ENCODE data around the gene SMPD3. TPM values are rescaled to one million over a fixed set of nuclear protein-coding genes. Genes with fewer than 3 reads are reported as not detected.

Gene SMPD3
- total RNA-seq, 1 experiment from 2014 or later: 0.89 TPM

DNA sequence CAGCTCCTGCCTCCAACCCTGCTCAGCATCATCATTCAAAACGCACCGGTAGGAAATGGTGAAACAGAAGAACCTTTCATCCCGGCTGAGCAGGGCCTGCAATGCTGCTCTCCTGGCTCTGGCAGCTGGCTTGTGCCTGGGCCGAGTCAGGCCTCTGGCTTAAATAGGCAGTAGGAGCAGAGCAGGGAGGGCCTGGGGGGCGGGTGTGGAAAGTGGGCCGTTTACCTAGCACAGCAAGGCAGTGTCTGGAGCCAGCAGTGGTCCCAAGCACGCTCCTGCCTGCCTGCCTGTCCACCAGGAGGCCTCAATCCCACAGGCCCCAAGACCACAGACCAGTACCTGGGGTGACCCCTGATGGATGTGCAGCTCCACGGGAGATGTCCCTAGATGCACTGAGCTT lies 59.3 kb downstream of the SMPD3 start:
- no peak overlapping the region for H3K4me3 ChIP-seq (replicated peaks in 1 of 2; ENCODE audit: low read depth in 1 of 2, low read length in 2 of 2)
- no peaks in the 10 kb centered on the region for H3K36me3 ChIP-seq (ENCODE audit: control insufficient read depth in 1 of 2, insufficient read depth in 2 of 2, low read length in 2 of 2)
- TF ChIP-seq RAD21 (IDR thresholded peaks at IDR 0.05; ENCODE audit: low read depth): no peak
- TF ChIP-seq, protein P1, sequence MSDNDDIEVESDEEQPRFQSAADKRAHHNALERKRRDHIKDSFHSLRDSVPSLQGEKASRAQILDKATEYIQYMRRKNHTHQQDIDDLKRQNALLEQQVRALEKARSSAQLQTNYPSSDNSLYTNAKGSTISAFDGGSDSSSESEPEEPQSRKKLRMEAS (IDR thresholded peaks at IDR 0.05): no peak
- TF ChIP-seq POLR2AphosphoS5 (IDR thresholded peaks at IDR 0.05; ENCODE audit: low read depth, low read length): no peak
- no peak for TF ChIP-seq YY1 (IDR thresholded peaks at IDR 0.05; ENCODE audit: extremely low read depth, insufficient replicate concordance, low read depth, low read length)
- no peak for TF ChIP-seq TCF7L2 (IDR thresholded peaks at IDR 0.05; ENCODE audit: borderline replicate concordance, extremely low read depth, insufficient read depth, insufficient read length)
- no peak for TF ChIP-seq ZNF274 (IDR thresholded peaks at IDR 0.05; ENCODE audit: low read depth, low read length)
- TF ChIP-seq, protein P2, sequence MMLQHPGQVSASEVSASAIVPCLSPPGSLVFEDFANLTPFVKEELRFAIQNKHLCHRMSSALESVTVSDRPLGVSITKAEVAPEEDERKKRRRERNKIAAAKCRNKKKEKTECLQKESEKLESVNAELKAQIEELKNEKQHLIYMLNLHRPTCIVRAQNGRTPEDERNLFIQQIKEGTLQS (IDR thresholded peaks at IDR 0.05): no peak
- TF ChIP-seq ZFX (IDR thresholded peaks at IDR 0.05): no peak
- H3K9ac ChIP-seq (ENCODE audit: low read length): no peak overlapping the region
- no peak overlapping the region for H2AFZ ChIP-seq (ENCODE audit: low read depth, low read length, poor library complexity, severe bottlenecking)
- H3K9me3 ChIP-seq (ENCODE audit: control insufficient read depth in 1 of 2, insufficient read depth in 1 of 2, low read depth in 1 of 2, low read length in 2 of 2): no peaks in the 10 kb centered on the region
- no peaks in the 10 kb centered on the region for H3K79me2 ChIP-seq (ENCODE audit: insufficient read depth, low read length)
- H3K27me3 ChIP-seq (ENCODE audit: insufficient read depth, low read length): no peaks in the 10 kb centered on the region
- no peak overlapping the region for H3K4me2 ChIP-seq (ENCODE audit: low read length)
- POLR2A ChIA-PET: no interaction called here
- intact Hi-C loops (cut with micrococcal nuclease): no loop called here
- H3K27ac ChIP-seq (ENCODE audit: low read depth, low read length): no peak overlapping the region
- RAD21 ChIA-PET (ENCODE audit: low non-redundant PET in 1 of 2, low total read pairs in 2 of 2, uncharacterized antibody in 2 of 2, unreplicated experiment in 2 of 2): no interaction called here
- H3K4me1 ChIP-seq (ENCODE audit: control insufficient read depth in 1 of 2, insufficient read depth in 2 of 2, low read length in 2 of 2): peaks cover 0 to 11% of the 10 kb centered on the region in 2 experiments; a peak in 1 of 4 replicates
- ATAC-seq (0 out of 2 replicates have a peak, but pooled peaks have one; percentile 32), DNase-seq (ENCODE audit: low read depth, low spot score) (no peak)
- no peaks in the 10 kb centered on the region for H3K9me2 ChIP-seq (ENCODE audit: insufficient read depth)
- no peaks in the 10 kb centered on the region for H4K20me1 ChIP-seq (ENCODE audit: insufficient read depth)
- CTCF ChIA-PET: no interaction called here
- BruUV-seq (replicated peaks): no TSS peak

DNA sequence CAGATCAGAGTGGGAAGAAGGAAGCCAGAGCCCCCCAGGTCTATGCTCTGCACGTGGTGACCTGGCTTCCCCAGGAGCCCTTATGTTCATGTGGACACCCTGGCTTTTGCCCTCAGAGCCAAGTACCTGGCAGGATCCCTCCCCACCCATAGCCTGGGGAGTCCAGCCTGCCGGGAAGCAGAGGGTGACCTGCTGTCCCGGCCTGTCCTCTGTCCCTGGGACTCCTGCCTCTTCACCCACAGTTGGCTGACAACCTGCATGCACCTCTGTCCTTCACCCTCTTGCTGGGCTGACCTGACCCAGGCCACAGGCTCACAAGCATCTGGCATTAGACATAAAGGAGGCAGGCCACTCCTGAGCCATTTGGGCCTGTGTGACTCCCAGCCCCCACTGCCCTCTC lies 60.2 kb downstream of the SMPD3 start:
- DNase-seq (ENCODE audit: low read depth, low spot score): no peak
- Histone ChIP-seq H3K36me3 (ENCODE audit: control insufficient read depth in 1 of 2, insufficient read depth in 2 of 2, low read length in 2 of 2) (no peaks in the 10 kb centered on the region), H3K9ac (ENCODE audit: low read length) (no peak overlapping the region), H3K9me3 (ENCODE audit: control insufficient read depth in 1 of 2, insufficient read depth in 1 of 2, low read depth in 1 of 2, low read length in 2 of 2) (no peaks in the 10 kb centered on the region), H2AFZ (ENCODE audit: low read depth, low read length, poor library complexity, severe bottlenecking) (no peak overlapping the region), H3K4me3 (replicated peaks in 1 of 2; ENCODE audit: low read depth in 1 of 2, low read length in 2 of 2) (no peak overlapping the region), H3K9me2 (ENCODE audit: insufficient read depth) (no peaks in the 10 kb centered on the region), H3K4me2 (ENCODE audit: low read length) (no peak overlapping the region), H4K20me1 (ENCODE audit: insufficient read depth) (no peaks in the 10 kb centered on the region), H3K4me1 (ENCODE audit: control insufficient read depth in 1 of 2, insufficient read depth in 2 of 2, low read length in 2 of 2) (peaks cover 0 to 11% of the 10 kb centered on the region in 2 experiments; a peak in 1 of 4 replicates), H3K27me3 (ENCODE audit: insufficient read depth, low read length) (no peaks in the 10 kb centered on the region), H3K79me2 (ENCODE audit: insufficient read depth, low read length) (no peaks in the 10 kb centered on the region), H3K27ac (ENCODE audit: low read depth, low read length) (no peak overlapping the region)
- ChIA-PET CTCF (no interaction called here), POLR2A (no interaction called here), RAD21 (ENCODE audit: low non-redundant PET in 1 of 2, low total read pairs in 2 of 2, uncharacterized antibody in 2 of 2, unreplicated experiment in 2 of 2) (no interaction called here)
- intact Hi-C loops (cut with micrococcal nuclease): no loop called here
- BruUV-seq (replicated peaks): no TSS peak
- ATAC-seq: no peak
- TF ChIP-seq CEBPB (IDR thresholded peaks at IDR 0.05; ENCODE audit: low read depth): no peak
- no peak for TF ChIP-seq SP1 (IDR thresholded peaks at IDR 0.05; ENCODE audit: low read depth)
- TF ChIP-seq YY1 (IDR thresholded peaks at IDR 0.05; ENCODE audit: extremely low read depth, insufficient replicate concordance, low read depth, low read length): no peak
- no peak for TF ChIP-seq TCF7L2 (IDR thresholded peaks at IDR 0.05; ENCODE audit: borderline replicate concordance, extremely low read depth, insufficient read depth, insufficient read length)
- TF ChIP-seq POLR2AphosphoS5 (IDR thresholded peaks at IDR 0.05; ENCODE audit: low read depth, low read length): no peak
- TF ChIP-seq, protein P3, sequence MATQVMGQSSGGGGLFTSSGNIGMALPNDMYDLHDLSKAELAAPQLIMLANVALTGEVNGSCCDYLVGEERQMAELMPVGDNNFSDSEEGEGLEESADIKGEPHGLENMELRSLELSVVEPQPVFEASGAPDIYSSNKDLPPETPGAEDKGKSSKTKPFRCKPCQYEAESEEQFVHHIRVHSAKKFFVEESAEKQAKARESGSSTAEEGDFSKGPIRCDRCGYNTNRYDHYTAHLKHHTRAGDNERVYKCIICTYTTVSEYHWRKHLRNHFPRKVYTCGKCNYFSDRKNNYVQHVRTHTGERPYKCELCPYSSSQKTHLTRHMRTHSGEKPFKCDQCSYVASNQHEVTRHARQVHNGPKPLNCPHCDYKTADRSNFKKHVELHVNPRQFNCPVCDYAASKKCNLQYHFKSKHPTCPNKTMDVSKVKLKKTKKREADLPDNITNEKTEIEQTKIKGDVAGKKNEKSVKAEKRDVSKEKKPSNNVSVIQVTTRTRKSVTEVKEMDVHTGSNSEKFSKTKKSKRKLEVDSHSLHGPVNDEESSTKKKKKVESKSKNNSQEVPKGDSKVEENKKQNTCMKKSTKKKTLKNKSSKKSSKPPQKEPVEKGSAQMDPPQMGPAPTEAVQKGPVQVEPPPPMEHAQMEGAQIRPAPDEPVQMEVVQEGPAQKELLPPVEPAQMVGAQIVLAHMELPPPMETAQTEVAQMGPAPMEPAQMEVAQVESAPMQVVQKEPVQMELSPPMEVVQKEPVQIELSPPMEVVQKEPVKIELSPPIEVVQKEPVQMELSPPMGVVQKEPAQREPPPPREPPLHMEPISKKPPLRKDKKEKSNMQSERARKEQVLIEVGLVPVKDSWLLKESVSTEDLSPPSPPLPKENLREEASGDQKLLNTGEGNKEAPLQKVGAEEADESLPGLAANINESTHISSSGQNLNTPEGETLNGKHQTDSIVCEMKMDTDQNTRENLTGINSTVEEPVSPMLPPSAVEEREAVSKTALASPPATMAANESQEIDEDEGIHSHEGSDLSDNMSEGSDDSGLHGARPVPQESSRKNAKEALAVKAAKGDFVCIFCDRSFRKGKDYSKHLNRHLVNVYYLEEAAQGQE (IDR thresholded peaks at IDR 0.05; ENCODE audit: low read depth): no peak
- no peak for TF ChIP-seq POLR2A (IDR thresholded peaks at IDR 0.05; ENCODE audit: borderline replicate concordance, extremely low read depth, insufficient read depth, insufficient read length)
- TF ChIP-seq, protein P2 (IDR thresholded peaks at IDR 0.05): no peak
- TF ChIP-seq SIN3A (IDR thresholded peaks at IDR 0.05; ENCODE audit: low read depth): no peak
- TF ChIP-seq CBX3 (IDR thresholded peaks at IDR 0.05; ENCODE audit: low read depth): no peak
- TF ChIP-seq JUND (IDR thresholded peaks at IDR 0.05): no peak
- TF ChIP-seq ZFX (IDR thresholded peaks at IDR 0.05): no peak
- TF ChIP-seq, protein P1 (IDR thresholded peaks at IDR 0.05): no peak
- no peak for TF ChIP-seq ZNF274 (IDR thresholded peaks at IDR 0.05; ENCODE audit: low read depth, low read length)

All from HCT116 (cell line).